Type B pancreatic cell (in vitro differentiated cells): ENCODE data around the gene LAG3. TPM values are rescaled to one million over a fixed set of nuclear protein-coding genes. Genes with fewer than 3 reads are reported as not detected.

Source experiments
- DNase-seq: peaks from one replicate; pipeline ENCODE4 v3.0.0; 2021; ENCODE audit warnings: mixed read lengths; ENCODE audit not compliant: unreplicated experiment; ENCODE audit errors: extremely low spot score
- H3K27ac Mint-ChIP-seq: 2 replicates; pipeline ENCODE4 v1.8.0; 2021; ENCODE audit warnings: mild to moderate bottlenecking, mixed read lengths
- H3K27me3 Mint-ChIP-seq: 2 replicates; pipeline ENCODE4 v1.8.0; 2021; ENCODE audit warnings: mixed read lengths
- H3K36me3 Mint-ChIP-seq: 2 replicates; pipeline ENCODE4 v1.8.0; 2021; ENCODE audit warnings: mixed read lengths
- H3K4me1 Mint-ChIP-seq: one replicate; pipeline ENCODE4 v1.8.0; 2021; ENCODE audit warnings: mixed read lengths; ENCODE audit not compliant: unreplicated experiment
- H3K4me3 Mint-ChIP-seq: 2 replicates; pipeline ENCODE4 v1.8.0; 2021; ENCODE audit warnings: mild to moderate bottlenecking, mixed read lengths
- H3K9me3 Mint-ChIP-seq: 2 replicates; pipeline ENCODE4 v1.8.0; 2021; ENCODE audit warnings: mixed read lengths
- total RNA-seq: library from RNA; stranded (reverse); gene quantifications from 2 replicates; pipeline ENCODE4 v1.2.1, GENCODE V29; 2021; ENCODE audit warnings: low replicate concordance
- TF ChIP-seq, protein P1 (sequence below): fragments of 200-600 bp; sonication (generic); conservative IDR thresholded peaks from 2 replicates; pipeline ENCODE4 v1.5.0; 2021; ENCODE audit warnings: antibody characterized with exemption, mild to moderate bottlenecking

Gene LAG3
- total RNA-seq, 1 donor from 2014 or later: 2.6 TPM

DNA sequence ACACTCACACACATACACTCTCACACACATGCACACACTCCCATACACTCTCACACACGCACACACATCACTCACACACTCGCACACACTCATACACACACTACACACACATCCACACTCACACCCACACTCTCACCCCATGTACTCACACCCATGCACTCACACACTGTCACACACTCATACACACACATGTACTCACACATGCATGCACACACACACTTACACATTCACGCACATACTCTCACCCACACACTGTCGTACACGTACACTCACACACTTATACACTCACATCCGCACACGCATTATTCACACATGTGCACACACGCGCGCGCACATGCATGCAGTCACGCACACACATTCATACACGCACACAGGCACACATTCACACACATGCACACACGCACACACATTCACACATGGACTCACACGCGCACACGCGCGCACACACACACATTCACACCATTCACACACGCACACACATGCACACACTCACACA lies 45.4 kb downstream of the LAG3 start:
- no peak for DNase-seq
- H3K9me3 Mint-ChIP-seq: no peaks in the 10 kb centered on the region
- peak overlapping the region; percentile 0 for H3K4me3 Mint-ChIP-seq
- peaks cover 40% of the 10 kb centered on the region for H3K4me1 Mint-ChIP-seq
- H3K27ac Mint-ChIP-seq: no peak overlapping the region
- TF ChIP-seq, protein P1, sequence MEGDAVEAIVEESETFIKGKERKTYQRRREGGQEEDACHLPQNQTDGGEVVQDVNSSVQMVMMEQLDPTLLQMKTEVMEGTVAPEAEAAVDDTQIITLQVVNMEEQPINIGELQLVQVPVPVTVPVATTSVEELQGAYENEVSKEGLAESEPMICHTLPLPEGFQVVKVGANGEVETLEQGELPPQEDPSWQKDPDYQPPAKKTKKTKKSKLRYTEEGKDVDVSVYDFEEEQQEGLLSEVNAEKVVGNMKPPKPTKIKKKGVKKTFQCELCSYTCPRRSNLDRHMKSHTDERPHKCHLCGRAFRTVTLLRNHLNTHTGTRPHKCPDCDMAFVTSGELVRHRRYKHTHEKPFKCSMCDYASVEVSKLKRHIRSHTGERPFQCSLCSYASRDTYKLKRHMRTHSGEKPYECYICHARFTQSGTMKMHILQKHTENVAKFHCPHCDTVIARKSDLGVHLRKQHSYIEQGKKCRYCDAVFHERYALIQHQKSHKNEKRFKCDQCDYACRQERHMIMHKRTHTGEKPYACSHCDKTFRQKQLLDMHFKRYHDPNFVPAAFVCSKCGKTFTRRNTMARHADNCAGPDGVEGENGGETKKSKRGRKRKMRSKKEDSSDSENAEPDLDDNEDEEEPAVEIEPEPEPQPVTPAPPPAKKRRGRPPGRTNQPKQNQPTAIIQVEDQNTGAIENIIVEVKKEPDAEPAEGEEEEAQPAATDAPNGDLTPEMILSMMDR: no peak
- H3K36me3 Mint-ChIP-seq: no peaks in the 10 kb centered on the region
- H3K27me3 Mint-ChIP-seq: peaks cover 51% of the 10 kb centered on the region

DNA sequence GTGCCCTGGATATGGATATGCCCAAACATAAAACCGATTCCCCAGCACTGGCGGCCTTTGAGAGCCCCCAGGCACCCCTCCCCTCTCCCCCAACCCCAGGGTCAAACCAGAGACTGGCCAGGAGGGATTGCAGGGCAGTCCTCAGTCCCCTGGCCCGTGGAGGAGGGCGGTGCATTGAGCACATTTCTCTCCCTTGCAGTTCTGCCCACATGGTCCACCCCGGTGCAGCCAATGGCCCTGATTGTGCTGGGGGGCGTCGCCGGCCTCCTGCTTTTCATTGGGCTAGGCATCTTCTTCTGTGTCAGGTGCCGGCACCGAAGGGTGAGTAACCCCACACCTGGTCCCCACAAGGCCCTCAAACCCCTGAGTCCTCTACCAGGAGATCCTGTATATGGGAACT lies 45.9 kb downstream of the LAG3 start:
- Mint-ChIP-seq H3K36me3 (no peaks in the 10 kb centered on the region), H3K27ac (no peak overlapping the region), H3K4me1 (peaks cover 45% of the 10 kb centered on the region), H3K9me3 (no peaks in the 10 kb centered on the region), H3K27me3 (peaks cover 56% of the 10 kb centered on the region), H3K4me3 (peak overlapping the region; percentile 61)
- no peak for DNase-seq
- TF ChIP-seq, protein P1: no peak

DNA sequence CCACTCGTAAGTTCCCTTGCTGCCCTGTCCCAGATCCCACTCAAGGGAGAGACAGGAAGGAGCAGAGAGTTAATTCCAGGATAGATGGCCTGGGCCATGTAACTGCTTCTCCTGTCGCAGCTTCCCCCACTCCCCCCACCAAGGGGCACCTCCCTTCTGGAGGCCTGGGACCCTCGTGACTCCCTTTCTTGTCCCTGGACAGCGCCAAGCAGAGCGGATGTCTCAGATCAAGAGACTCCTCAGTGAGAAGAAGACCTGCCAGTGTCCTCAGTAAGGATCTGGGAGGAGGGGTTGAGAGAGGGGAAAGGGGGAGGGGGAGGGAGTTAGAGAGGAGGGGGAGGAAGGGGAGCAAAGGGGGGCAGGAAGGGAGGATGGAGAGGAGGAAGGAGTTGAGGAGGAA lies 46.3 kb downstream of the LAG3 start:
- H3K27ac Mint-ChIP-seq: no peak overlapping the region
- H3K4me3 Mint-ChIP-seq: peak overlapping the region; percentile 61
- peaks cover 47% of the 10 kb centered on the region for H3K4me1 Mint-ChIP-seq
- H3K27me3 Mint-ChIP-seq: peaks cover 53% of the 10 kb centered on the region
- TF ChIP-seq, protein P1: no peak
- no peaks in the 10 kb centered on the region for H3K36me3 Mint-ChIP-seq
- DNase-seq: no peak
- no peaks in the 10 kb centered on the region for H3K9me3 Mint-ChIP-seq

DNA sequence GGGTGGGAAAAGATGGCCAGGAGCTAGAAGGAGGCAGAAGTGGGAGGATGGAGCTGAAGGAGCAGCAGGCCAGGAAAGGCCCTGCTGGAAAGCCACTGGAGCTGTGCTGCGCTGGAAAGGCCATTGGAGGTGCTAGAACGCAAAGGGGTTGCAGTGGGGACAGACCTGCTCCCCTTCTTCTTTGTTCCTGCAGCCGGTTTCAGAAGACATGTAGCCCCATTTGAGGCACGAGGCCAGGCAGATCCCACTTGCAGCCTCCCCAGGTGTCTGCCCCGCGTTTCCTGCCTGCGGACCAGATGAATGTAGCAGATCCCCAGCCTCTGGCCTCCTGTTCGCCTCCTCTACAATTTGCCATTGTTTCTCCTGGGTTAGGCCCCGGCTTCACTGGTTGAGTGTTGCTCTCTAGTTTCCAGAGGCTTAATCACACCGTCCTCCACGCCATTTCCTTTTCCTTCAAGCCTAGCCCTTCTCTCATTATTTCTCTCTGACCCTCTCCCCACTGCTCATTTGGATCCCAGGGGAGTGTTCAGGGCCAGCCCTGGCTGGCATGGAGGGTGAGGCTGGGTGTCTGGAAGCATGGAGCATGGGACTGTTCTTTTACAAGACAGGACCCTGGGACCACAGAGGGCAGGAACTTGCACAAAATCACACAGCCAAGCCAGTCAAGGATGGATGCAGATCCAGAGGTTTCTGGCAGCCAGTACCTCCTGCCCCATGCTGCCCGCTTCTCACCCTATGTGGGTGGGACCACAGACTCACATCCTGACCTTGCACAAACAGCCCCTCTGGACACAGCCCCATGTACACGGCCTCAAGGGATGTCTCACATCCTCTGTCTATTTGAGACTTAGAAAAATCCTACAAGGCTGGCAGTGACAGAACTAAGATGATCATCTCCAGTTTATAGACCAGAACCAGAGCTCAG lies 47.0 kb downstream of the LAG3 start:
- peaks cover 49% of the 10 kb centered on the region for H3K27me3 Mint-ChIP-seq
- no peak overlapping the region for H3K27ac Mint-ChIP-seq

DNA sequence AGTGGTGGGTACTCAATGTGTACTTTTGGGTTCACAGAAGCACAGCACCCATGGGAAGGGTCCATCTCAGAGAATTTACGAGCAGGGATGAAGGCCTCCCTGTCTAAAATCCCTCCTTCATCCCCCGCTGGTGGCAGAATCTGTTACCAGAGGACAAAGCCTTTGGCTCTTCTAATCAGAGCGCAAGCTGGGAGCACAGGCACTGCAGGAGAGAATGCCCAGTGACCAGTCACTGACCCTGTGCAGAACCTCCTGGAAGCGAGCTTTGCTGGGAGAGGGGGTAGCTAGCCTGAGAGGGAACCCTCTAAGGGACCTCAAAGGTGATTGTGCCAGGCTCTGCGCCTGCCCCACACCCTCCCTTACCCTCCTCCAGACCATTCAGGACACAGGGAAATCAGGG lies 47.8 kb downstream of the LAG3 start:
- no peak overlapping the region for H3K27ac Mint-ChIP-seq
- peaks cover 51% of the 10 kb centered on the region for H3K4me1 Mint-ChIP-seq
- TF ChIP-seq, protein P1: no peak
- H3K36me3 Mint-ChIP-seq: peaks cover 4% of the 10 kb centered on the region
- peaks cover 50% of the 10 kb centered on the region for H3K27me3 Mint-ChIP-seq
- no peak for DNase-seq
- H3K4me3 Mint-ChIP-seq: peak overlapping the region; percentile 89
- no peaks in the 10 kb centered on the region for H3K9me3 Mint-ChIP-seq

More for the DNA sequence above, 47.0 kb downstream of the LAG3 start:
- no peaks in the 10 kb centered on the region for H3K9me3 Mint-ChIP-seq
- H3K4me1 Mint-ChIP-seq: peaks cover 47% of the 10 kb centered on the region
- no peak for DNase-seq
- TF ChIP-seq, protein P1: no peak
- H3K4me3 Mint-ChIP-seq: peak overlapping the region; percentile 52
- no peaks in the 10 kb centered on the region for H3K36me3 Mint-ChIP-seq
